Neuronal stem cell (in vitro differentiated cells): ENCODE results near the gene ARL13A. TPM values are rescaled to one million over a fixed set of nuclear protein-coding genes. Genes with fewer than 3 reads are reported as not detected.

Experiments
- DNase-seq: peaks from one replicate; pipeline ENCODE4 v3.0.0-alpha.2; 2013; ENCODE audit warnings: low spot score
- H2AFZ ChIP-seq: one replicate; pipeline ENCODE4 v1.6.1; 2013; ENCODE audit warnings: mild to moderate bottlenecking, low read length, inconsistent platforms
- H2AK5ac ChIP-seq: 2 replicates; pipeline ENCODE4 v1.6.1; 2013; ENCODE audit warnings: low read depth, mild to moderate bottlenecking, inconsistent platforms, low read length, moderate library complexity, mixed read lengths
- H2BK120ac ChIP-seq: 2 replicates; pipeline ENCODE4 v1.6.1; 2013; ENCODE audit warnings: low read depth, mild to moderate bottlenecking, inconsistent platforms, low read length, moderate library complexity, mixed read lengths
- H2BK12ac ChIP-seq: one replicate; pipeline ENCODE4 v1.6.1; 2013; ENCODE audit warnings: low read length, inconsistent platforms
- H2BK15ac ChIP-seq: 2 replicates; pipeline ENCODE4 v1.6.1; 2013; ENCODE audit warnings: mild to moderate bottlenecking, low read length, inconsistent platforms, mixed read lengths
- H2BK5ac ChIP-seq: one replicate; pipeline ENCODE4 v1.6.1; 2013; ENCODE audit warnings: inconsistent platforms, mild to moderate bottlenecking, low read length, moderate library complexity
- H3K14ac ChIP-seq: one replicate; pipeline ENCODE4 v1.6.1; 2013; ENCODE audit warnings: low read length, inconsistent platforms
- H3K18ac ChIP-seq: 2 replicates; pipeline ENCODE4 v1.6.1; 2013; ENCODE audit warnings: low read length, inconsistent platforms
- H3K23ac ChIP-seq: 2 replicates; pipeline ENCODE4 v1.6.1; 2013; ENCODE audit warnings: low read depth, mild to moderate bottlenecking, mixed read lengths, low read length, inconsistent platforms; ENCODE audit not compliant: poor library complexity
- H3K27ac ChIP-seq: replicated peaks from 3 replicates; pipeline ENCODE4 v1.5.1; 2013; ENCODE audit warnings: low read length, inconsistent platforms
- H3K27me3 ChIP-seq, 3 experiments: 2 replicates each; pipeline ENCODE4 v1.6.1; 2013; ENCODE audit warnings: low read length in 3 of 3, mild to moderate bottlenecking in 2 of 3, inconsistent platforms in 1 of 3, low read depth in 1 of 3, mixed read lengths in 1 of 3, moderate library complexity in 1 of 3; ENCODE audit not compliant: control insufficient read depth in 3 of 3, insufficient read depth in 3 of 3
- H3K36me3 ChIP-seq, 2 donors: replicated peaks in 1 of 2; 2 replicates each; pipeline ENCODE4 v1.6.1; 2013; ENCODE audit warnings: low read length in 2 of 2; ENCODE audit not compliant: control insufficient read depth in 2 of 2, insufficient read depth in 2 of 2
- H3K4ac ChIP-seq: 2 replicates; pipeline ENCODE4 v1.6.1; 2013; ENCODE audit warnings: inconsistent platforms, mild to moderate bottlenecking, low read length, moderate library complexity
- H3K4me1 ChIP-seq, 2 donors: 1 replicate in 1 of 2; 2 replicates in 1 of 2; pipeline ENCODE4 v1.6.1; 2013; ENCODE audit warnings: low read length in 2 of 2, low read depth in 1 of 2; ENCODE audit not compliant: control insufficient read depth in 2 of 2, insufficient read depth in 1 of 2
- H3K4me2 ChIP-seq: one replicate; pipeline ENCODE4 v1.6.1; 2013; ENCODE audit warnings: mild to moderate bottlenecking, low read length, inconsistent platforms; ENCODE audit not compliant: insufficient read depth, poor library complexity, severe bottlenecking
- H3K4me3 ChIP-seq, 2 donors: 2 replicates each; pipeline ENCODE4 v1.5.1; 2013; ENCODE audit warnings: low read length in 2 of 2, mild to moderate bottlenecking in 2 of 2, inconsistent platforms in 1 of 2, moderate library complexity in 1 of 2
- H3K79me1 ChIP-seq: one replicate; pipeline ENCODE4 v1.6.1; 2013; ENCODE audit warnings: low read depth, mild to moderate bottlenecking, inconsistent platforms, low read length, moderate library complexity
- H3K9ac ChIP-seq: one replicate; pipeline ENCODE4 v1.6.1; 2013; ENCODE audit warnings: mild to moderate bottlenecking, low read depth, low read length, inconsistent platforms; ENCODE audit not compliant: poor library complexity
- H3K9me3 ChIP-seq, 2 donors: replicated peaks in 1 of 2; 2 replicates each; pipeline versions ENCODE3 to v1.6.1; 2013; ENCODE audit warnings: low read length in 2 of 2, mild to moderate bottlenecking in 2 of 2, inconsistent platforms in 1 of 2, low read depth in 1 of 2, mixed read lengths in 1 of 2, moderate library complexity in 1 of 2; ENCODE audit not compliant: control insufficient read depth in 2 of 2, insufficient read depth in 1 of 2
- H4K8ac ChIP-seq: one replicate; pipeline ENCODE4 v1.6.1; 2013; ENCODE audit warnings: low read depth, mild to moderate bottlenecking, inconsistent platforms, low read length, moderate library complexity
- H4K91ac ChIP-seq: one replicate; pipeline ENCODE4 v1.6.1; 2013; ENCODE audit warnings: low read length, low read depth, mild to moderate bottlenecking, inconsistent platforms; ENCODE audit not compliant: poor library complexity
- WGBS, 2 donors: extraction: QIAGEN DNeasy Blood & Tissue Kit; methylation state at CpG; one replicate each; pipeline ENCODE4 v1.1.7; 2013; ENCODE audit warnings: missing lambda C conversion rate in 2 of 2, mixed read lengths in 1 of 2; ENCODE audit not compliant: insufficient read length in 2 of 2, insufficient replicate concordance in 1 of 2; ENCODE audit errors: extremely low coverage in 2 of 2; 5-methylcytosine and 5-hydroxymethylcytosine counted together
- polyA plus RNA-seq, 2 experiments: library from polyadenylated mRNA; stranded (reverse); fragments of 200-250 nt; gene quantifications; one replicate each; pipeline ENCODE4 v1.2.3, GENCODE V29; 2013

Gene ARL13A
- polyA plus RNA-seq (2013, experiment 1 of 2): not detected
- not detected for polyA plus RNA-seq (2013, experiment 2 of 2)

DNA sequence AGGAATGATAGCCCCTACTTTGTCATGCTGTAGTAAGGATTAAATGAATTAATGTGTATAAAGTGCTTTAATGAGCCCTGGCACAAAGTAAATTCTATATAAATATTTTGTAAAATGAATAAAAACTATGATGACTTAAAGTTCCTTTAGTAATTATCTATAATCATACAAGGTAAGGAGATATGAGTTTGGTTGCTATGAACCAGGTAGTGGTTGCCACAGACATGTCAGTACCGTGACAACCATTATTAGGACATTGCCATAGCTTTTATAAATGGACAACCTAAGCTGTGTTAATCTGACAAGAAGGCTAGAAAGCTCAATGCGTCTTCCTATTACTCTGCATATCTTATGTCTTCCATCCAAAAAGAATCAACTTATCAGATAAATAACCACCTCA lies at the start of gene ARL13A:
Gene ARL13A (plus strand): TSS at position 301 of the 400 bp plus-strand sequence. CDS start 3,982 bp downstream, outside the sequence.
- H2BK12ac ChIP-seq: no peak within 1 kb of the TSS
- no peak within 1 kb of the TSS for H3K18ac ChIP-seq
- no peak within 1 kb of the TSS for H3K4me3 ChIP-seq
- H4K8ac ChIP-seq: no peak within 1 kb of the TSS
- no peaks in the 10 kb centered on the region for H3K36me3 ChIP-seq
- no peak within 1 kb of the TSS for H3K27ac ChIP-seq
- no peaks in the 10 kb centered on the region for H3K4me1 ChIP-seq
- H3K9me3 ChIP-seq: no peaks in the 10 kb centered on the region
- no peak within 1 kb of the TSS for H2BK15ac ChIP-seq
- no peak within 1 kb of the TSS for H3K23ac ChIP-seq
- WGBS, 2 donors: no CpG with 5 or more reads among the region's 2 CpGs
- no peak within 1 kb of the TSS for H2AFZ ChIP-seq
- no peak within 1 kb of the TSS for H3K14ac ChIP-seq
- H2BK5ac ChIP-seq: no peak within 1 kb of the TSS
- no peak within 1 kb of the TSS for H2AK5ac ChIP-seq
- H3K27me3 ChIP-seq: no peaks in the 10 kb centered on the region
- no peak for DNase-seq
- no peak within 1 kb of the TSS for H4K91ac ChIP-seq
- H3K79me1 ChIP-seq: no peaks in the 10 kb centered on the region
- H2BK120ac ChIP-seq: no peak within 1 kb of the TSS
- H3K4me2 ChIP-seq: no peak within 1 kb of the TSS
- no peak within 1 kb of the TSS for H3K4ac ChIP-seq
- H3K9ac ChIP-seq: no peak within 1 kb of the TSS

DNA sequence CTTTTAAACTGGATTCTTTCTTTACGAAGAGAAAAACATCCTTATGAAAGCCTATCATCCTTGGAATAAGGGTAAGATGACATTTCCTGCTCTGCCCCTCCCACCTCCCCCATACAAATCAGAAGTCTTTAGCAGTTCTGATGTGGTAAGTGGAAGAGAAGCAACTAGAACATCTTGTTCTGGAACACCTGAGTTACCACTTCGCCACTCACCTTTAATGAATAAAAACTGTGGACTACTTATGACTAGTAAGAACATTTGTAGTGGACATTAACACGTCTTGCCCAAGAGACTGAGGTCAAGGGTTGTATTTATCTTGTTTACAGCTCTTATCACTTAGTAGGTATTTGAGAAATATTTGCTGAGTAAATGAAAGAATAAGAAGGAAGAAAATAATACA lies 45.1 kb upstream of the ARL13A start:
- Histone ChIP-seq H4K8ac (no peak overlapping the region), H3K27ac (no peak overlapping the region), H3K9me3 (no peaks in the 10 kb centered on the region), H2BK15ac (no peak overlapping the region), H3K14ac (no peak overlapping the region), H2BK120ac (no peak overlapping the region), H3K79me1 (no peaks in the 10 kb centered on the region), H2BK12ac (no peak overlapping the region), H2BK5ac (no peak overlapping the region), H3K23ac (no peak overlapping the region), H3K9ac (no peak overlapping the region), H4K91ac (no peak overlapping the region), H3K4me1 (no peaks in the 10 kb centered on the region), H3K4ac (no peak overlapping the region), H3K4me3 (no peak overlapping the region), H3K36me3 (no peaks in the 10 kb centered on the region), H3K4me2 (no peak overlapping the region), H2AK5ac (no peak overlapping the region), H2AFZ (no peak overlapping the region), H3K18ac (no peak overlapping the region), H3K27me3 (peaks cover 0 to 27% (median 4%) of the 10 kb centered on the region in 3 experiments)
- no peak for DNase-seq
- no CpG with 5 or more reads among the region's 3 CpGs for WGBS, 2 donors

DNA sequence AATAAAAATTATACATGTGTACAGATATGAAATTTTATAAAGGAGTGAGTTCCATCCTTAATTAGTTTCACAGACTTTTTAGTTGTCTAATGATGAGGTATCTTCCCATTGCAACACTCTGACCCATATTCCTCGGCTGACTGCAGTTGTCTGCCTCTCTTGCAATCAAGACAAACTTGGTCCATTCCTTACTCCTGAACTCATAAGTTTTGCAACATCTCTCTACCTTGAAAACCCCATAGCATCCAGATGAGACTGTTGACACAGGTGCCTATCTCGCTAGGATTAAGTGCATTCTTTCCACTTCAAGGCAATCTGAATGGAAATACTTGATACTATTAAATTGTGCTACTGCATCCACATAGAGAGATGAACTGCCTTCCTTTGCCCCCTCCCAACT lies 43.1 kb upstream of the ARL13A start:
- Histone ChIP-seq H2BK120ac (no peak overlapping the region), H3K9ac (no peak overlapping the region), H3K4me2 (no peak overlapping the region), H2BK5ac (no peak overlapping the region), H4K8ac (no peak overlapping the region), H4K91ac (no peak overlapping the region), H3K27me3 (peaks cover 0 to 27% (median 4%) of the 10 kb centered on the region in 3 experiments), H3K9me3 (no peaks in the 10 kb centered on the region), H3K4ac (no peak overlapping the region), H3K4me1 (no peaks in the 10 kb centered on the region), H3K36me3 (no peaks in the 10 kb centered on the region), H2AK5ac (no peak overlapping the region), H3K27ac (no peak overlapping the region), H2AFZ (no peak overlapping the region), H2BK12ac (no peak overlapping the region), H2BK15ac (no peak overlapping the region), H3K4me3 (no peak overlapping the region), H3K14ac (no peak overlapping the region), H3K18ac (no peak overlapping the region), H3K79me1 (no peaks in the 10 kb centered on the region), H3K23ac (no peak overlapping the region)
- no CpG with 5 or more reads among the region's 2 CpGs for WGBS, 2 donors
- no peak for DNase-seq

- no peak within 1 kb of the TSS for H3K18ac ChIP-seq
- no peak within 1 kb of the TSS for H4K8ac ChIP-seq
- H2BK5ac ChIP-seq: no peak within 1 kb of the TSS
- H3K23ac ChIP-seq: no peak within 1 kb of the TSS
- no peak within 1 kb of the TSS for H3K14ac ChIP-seq
- no peak within 1 kb of the TSS for H2BK15ac ChIP-seq
- no peak within 1 kb of the TSS for H2AK5ac ChIP-seq
- peak within 1 kb of the TSS; percentile 95 for H2AFZ ChIP-seq
- no peaks in the 10 kb centered on the region for H3K4me1 ChIP-seq
- no peak within 1 kb of the TSS for H2BK12ac ChIP-seq
- DNase-seq: peak; percentile 18
- H3K9ac ChIP-seq: peak within 1 kb of the TSS; percentile 60
- no peak within 1 kb of the TSS for H4K91ac ChIP-seq
- no peaks in the 10 kb centered on the region for H3K79me1 ChIP-seq
- peaks cover 0 to 31% (median 4%) of the 10 kb centered on the region in 3 experiments for H3K27me3 ChIP-seq
- no peak within 1 kb of the TSS for H2BK120ac ChIP-seq
- WGBS, 2 donors: no CpG with 5 or more reads among the region's 51 CpGs
- no peak within 1 kb of the TSS for H3K4ac ChIP-seq
- no peaks in the 10 kb centered on the region for H3K36me3 ChIP-seq
- H3K9me3 ChIP-seq: no peaks in the 10 kb centered on the region
- H3K4me2 ChIP-seq: peak within 1 kb of the TSS; percentile 67
- peak within 1 kb of the TSS; percentile 35 to 82 for H3K4me3 ChIP-seq
- H3K27ac ChIP-seq: no peak within 1 kb of the TSS
Measured at GRCh38 chrX:100928660-100929613, 40.6 kb upstream of the ARL13A start, which contains the start of gene XKRX. XKRX (minus strand) TSS chrX:100928917; CDS start chrX:100928304, 613 bp downstream.
